Omental fat pad (tissue), 4 donors: ENCODE data around the gene CALD1. TPM values are rescaled to one million over a fixed set of nuclear protein-coding genes. Genes with fewer than 3 reads are reported as not detected.

Experiments
- ATAC-seq: fragments of 150-250 bp; one replicate; pipeline ENCODE4 v1.9.1; 2016; ENCODE audit warnings: mild to moderate bottlenecking, moderate library complexity; ENCODE audit not compliant: low FRiP score
- DNase-seq: peaks from one replicate; pipeline ENCODE4 v3.0.0-alpha.2; 2019; ENCODE audit warnings: low spot score
- total RNA-seq, 4 donors: library from RNA; depleted of rRNA; stranded (reverse); fragments of >200 nt; gene quantifications; one replicate each; pipeline ENCODE4 v1.1.0, GENCODE V29; 2016
- TF ChIP-seq, protein P1 (sequence below), 3 donors: fragments of 450-650 bp; IDR thresholded peaks; one replicate each; pipeline ENCODE4 v1.5.1; 2016 to 2017; ENCODE audit warnings: antibody characterized with exemption in 3 of 3, mild to moderate bottlenecking in 3 of 3, moderate library complexity in 2 of 3

CALD1 gene
- total RNA-seq, 4 donors from 2014 or later, result 195 to 347 (median 250) TPM

DNA sequence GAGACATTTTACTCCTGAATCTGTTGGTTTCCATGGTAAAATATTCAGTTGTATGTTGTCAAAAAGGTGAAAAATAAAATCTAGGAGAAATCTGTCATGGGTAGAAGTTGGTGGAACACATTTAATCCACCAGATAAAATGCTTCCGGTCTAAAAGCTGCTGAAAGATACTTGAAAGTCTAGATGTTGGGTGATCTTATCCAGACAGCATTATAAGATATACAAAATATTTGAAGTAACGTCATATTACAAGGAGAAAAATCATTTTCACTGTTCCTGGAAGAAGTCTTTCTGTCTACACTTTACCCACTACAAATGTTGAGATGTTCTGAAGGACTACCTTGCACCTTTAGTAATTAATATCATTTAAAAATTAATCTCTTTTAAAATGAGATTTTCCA is 40.9 kb downstream of the CALD1 start:
- DNase-seq (no peak), ATAC-seq (no peak)

GRCh38 chr7:134820778-134821177 is 41.3 kb downstream of the CALD1 start:
- no peak for DNase-seq
- TF ChIP-seq, protein P1, sequence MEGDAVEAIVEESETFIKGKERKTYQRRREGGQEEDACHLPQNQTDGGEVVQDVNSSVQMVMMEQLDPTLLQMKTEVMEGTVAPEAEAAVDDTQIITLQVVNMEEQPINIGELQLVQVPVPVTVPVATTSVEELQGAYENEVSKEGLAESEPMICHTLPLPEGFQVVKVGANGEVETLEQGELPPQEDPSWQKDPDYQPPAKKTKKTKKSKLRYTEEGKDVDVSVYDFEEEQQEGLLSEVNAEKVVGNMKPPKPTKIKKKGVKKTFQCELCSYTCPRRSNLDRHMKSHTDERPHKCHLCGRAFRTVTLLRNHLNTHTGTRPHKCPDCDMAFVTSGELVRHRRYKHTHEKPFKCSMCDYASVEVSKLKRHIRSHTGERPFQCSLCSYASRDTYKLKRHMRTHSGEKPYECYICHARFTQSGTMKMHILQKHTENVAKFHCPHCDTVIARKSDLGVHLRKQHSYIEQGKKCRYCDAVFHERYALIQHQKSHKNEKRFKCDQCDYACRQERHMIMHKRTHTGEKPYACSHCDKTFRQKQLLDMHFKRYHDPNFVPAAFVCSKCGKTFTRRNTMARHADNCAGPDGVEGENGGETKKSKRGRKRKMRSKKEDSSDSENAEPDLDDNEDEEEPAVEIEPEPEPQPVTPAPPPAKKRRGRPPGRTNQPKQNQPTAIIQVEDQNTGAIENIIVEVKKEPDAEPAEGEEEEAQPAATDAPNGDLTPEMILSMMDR (IDR thresholded peaks at IDR 0.05), result no peak
- ATAC-seq, result no peak

More for the DNA sequence above, 40.9 kb downstream of the CALD1 start:
- TF ChIP-seq, protein P1 (IDR thresholded peaks at IDR 0.05), result no peak

GRCh38 chr7:134823400-134823799 is 44.0 kb downstream of the CALD1 start:
- DNase-seq (no peak), ATAC-seq (no peak)
- TF ChIP-seq, protein P1 (IDR thresholded peaks at IDR 0.05), result no peak

GRCh38 chr7:134825666-134826065 is 46.2 kb downstream of the CALD1 start:
- TF ChIP-seq, protein P1 (IDR thresholded peaks at IDR 0.05), result no peak
- no peak for ATAC-seq

GRCh38 chr7:134826105-134826504 is 46.7 kb downstream of the CALD1 start:
- no peak for DNase-seq
- TF ChIP-seq, protein P1 (IDR thresholded peaks at IDR 0.05), result no peak
- no peak for ATAC-seq

More at GRCh38 chr7:134825666-134826065, 46.2 kb downstream of the CALD1 start:
- no peak for DNase-seq

DNA sequence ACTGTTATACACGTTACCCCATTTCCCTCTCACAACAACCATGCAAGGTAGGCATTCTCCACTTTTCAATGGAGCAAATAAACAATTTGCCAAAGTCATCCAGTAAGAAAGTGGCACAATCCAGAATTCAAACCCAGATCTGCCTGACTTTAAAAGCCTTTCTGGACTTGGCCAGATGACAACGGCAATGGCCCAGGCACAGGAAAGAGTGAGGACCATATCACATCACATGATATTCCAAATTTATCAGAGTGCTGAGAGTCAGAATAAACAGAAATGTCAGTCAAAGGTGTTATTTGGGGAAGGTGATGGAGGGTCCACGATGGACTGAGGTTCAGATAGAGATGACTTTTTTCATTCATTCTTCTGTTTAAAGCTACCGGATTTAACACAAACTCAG is 48.0 kb downstream of the CALD1 start:
- DNase-seq, result no peak
- no peak for ATAC-seq
- TF ChIP-seq, protein P1 (IDR thresholded peaks at IDR 0.05), result no peak

DNA sequence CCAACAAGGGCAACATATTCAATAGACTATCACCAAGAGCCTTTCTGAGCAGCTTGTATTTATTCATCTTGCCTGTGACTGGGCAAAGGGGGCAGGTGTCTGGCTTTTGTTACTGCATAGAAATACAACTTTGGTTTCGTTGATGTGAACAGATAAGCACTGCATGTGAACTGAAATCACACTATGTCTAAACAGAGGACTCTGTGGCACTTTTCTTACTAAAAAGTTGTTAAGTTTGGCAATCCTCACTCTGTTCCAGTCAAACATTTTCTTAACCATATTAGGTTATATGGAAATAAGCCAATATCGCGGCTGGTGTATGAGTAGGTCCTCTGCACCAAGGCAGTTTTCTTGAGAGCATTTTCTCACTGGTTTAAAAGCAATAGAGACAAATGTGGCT is 48.5 kb downstream of the CALD1 start:
- TF ChIP-seq, protein P1 (IDR thresholded peaks at IDR 0.05), result no peak
- DNase-seq, result no peak
- peak; percentile 49 for ATAC-seq
